ENCODE data around the gene SEC61A2.

Gene SEC61A2

DNA sequence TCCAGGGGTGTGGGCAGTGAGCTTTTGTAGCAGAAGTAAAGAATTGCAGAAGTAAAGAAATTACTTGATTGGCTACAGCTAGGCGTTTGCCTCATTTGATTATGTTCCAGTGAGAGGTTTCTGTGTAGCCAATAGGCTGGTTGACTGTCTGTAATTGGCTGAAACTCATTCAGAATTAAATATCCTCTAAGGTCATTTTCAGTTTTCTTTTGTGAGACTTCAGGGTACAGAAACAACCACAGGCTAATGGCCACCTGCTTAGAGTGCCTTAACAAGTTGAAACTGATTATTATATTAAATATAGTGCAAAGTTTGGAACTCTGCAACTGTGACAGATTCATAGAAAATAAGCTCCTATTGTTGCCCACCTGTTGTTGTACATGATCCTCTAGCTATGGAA is 10.6 kb downstream of the SEC61A2 start:
- Histone ChIP-seq H3K4me1 (ENCODE audit: insufficient read depth, low read length, poor library complexity, severe bottlenecking) (no peaks in the 10 kb centered on the region), H2AFZ (ENCODE audit: low read length) (no peak overlapping the region), H3F3A (ENCODE audit: low read depth) (no peaks in the 10 kb centered on the region; the same call in 1 of the 2 replicates), H3K4me3 (ENCODE audit: low read length, poor library complexity, severe bottlenecking) (no peak overlapping the region), H3K9me3 (ENCODE audit: insufficient read depth, low read depth, low read length) (no peaks in the 10 kb centered on the region), H3K27me3 (ENCODE audit: insufficient read depth, low read length, poor library complexity, severe bottlenecking) (no peaks in the 10 kb centered on the region), H3K36me3 (ENCODE audit: insufficient read depth, low read length) (peaks cover 36% of the 10 kb centered on the region; the same call in 1 of the 2 replicates), H3K79me2 (ENCODE audit: insufficient read depth, low read length) (no peaks in the 10 kb centered on the region), H3K9ac (ENCODE audit: low read depth, low read length, poor library complexity, severe bottlenecking) (no peak overlapping the region), H3K4me2 (ENCODE audit: low read depth, low read length, poor library complexity, severe bottlenecking) (no peak overlapping the region), H3K9me2 (replicated peaks; ENCODE audit: low read depth, low read length) (no peaks in the 10 kb centered on the region), H4K20me1 (ENCODE audit: insufficient read depth, low read length, poor library complexity, severe bottlenecking) (no peaks in the 10 kb centered on the region)
- no peak for TF ChIP-seq EZH2phosphoT487 (IDR thresholded peaks at IDR 0.05; ENCODE audit: borderline replicate concordance)
- TF ChIP-seq, protein P1, sequence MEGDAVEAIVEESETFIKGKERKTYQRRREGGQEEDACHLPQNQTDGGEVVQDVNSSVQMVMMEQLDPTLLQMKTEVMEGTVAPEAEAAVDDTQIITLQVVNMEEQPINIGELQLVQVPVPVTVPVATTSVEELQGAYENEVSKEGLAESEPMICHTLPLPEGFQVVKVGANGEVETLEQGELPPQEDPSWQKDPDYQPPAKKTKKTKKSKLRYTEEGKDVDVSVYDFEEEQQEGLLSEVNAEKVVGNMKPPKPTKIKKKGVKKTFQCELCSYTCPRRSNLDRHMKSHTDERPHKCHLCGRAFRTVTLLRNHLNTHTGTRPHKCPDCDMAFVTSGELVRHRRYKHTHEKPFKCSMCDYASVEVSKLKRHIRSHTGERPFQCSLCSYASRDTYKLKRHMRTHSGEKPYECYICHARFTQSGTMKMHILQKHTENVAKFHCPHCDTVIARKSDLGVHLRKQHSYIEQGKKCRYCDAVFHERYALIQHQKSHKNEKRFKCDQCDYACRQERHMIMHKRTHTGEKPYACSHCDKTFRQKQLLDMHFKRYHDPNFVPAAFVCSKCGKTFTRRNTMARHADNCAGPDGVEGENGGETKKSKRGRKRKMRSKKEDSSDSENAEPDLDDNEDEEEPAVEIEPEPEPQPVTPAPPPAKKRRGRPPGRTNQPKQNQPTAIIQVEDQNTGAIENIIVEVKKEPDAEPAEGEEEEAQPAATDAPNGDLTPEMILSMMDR (conservative IDR thresholded peaks at IDR 0.05; ENCODE audit: low read length) = no peak

DNA sequence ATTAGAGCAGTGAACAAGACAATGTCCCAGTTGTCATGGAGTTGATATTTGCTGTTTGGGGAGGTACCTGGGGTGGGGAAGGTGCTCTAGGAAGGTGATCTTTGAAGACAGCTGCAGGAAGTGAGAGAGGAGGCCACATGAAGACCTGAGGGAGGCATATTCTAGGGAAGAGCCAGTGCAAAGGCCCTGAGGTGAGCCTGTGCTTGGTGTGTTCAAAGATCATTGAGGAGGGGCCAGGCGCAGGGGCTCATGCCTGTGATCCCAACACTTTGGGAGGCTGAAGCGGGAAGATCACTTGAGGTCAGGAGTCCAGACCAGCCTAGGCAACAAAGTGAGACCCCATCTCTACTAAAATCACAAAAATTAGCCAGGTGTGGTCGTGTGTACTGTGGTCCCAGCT is 15.1 kb downstream of the SEC61A2 start:
- H3K79me2 ChIP-seq (ENCODE audit: insufficient read depth, low read length) = no peaks in the 10 kb centered on the region
- H3K9me3 ChIP-seq (ENCODE audit: insufficient read depth, low read depth, low read length) = no peaks in the 10 kb centered on the region
- TF ChIP-seq, protein P1 (conservative IDR thresholded peaks at IDR 0.05; ENCODE audit: low read length) = no peak
- no peak for TF ChIP-seq EZH2phosphoT487 (IDR thresholded peaks at IDR 0.05; ENCODE audit: borderline replicate concordance)
- peaks cover 32% of the 10 kb centered on the region; the same call in 1 of the 2 replicates for H3K36me3 ChIP-seq (ENCODE audit: insufficient read depth, low read length)
- H3K9me2 ChIP-seq (replicated peaks; ENCODE audit: low read depth, low read length) = no peaks in the 10 kb centered on the region
- no peak overlapping the region for H2AFZ ChIP-seq (ENCODE audit: low read length)
- no peaks in the 10 kb centered on the region for H3K4me1 ChIP-seq (ENCODE audit: insufficient read depth, low read length, poor library complexity, severe bottlenecking)
- no peak overlapping the region for H3K4me2 ChIP-seq (ENCODE audit: low read depth, low read length, poor library complexity, severe bottlenecking)
- no peak overlapping the region for H3K9ac ChIP-seq (ENCODE audit: low read depth, low read length, poor library complexity, severe bottlenecking)
- H4K20me1 ChIP-seq (ENCODE audit: insufficient read depth, low read length, poor library complexity, severe bottlenecking) = no peaks in the 10 kb centered on the region
- H3K27me3 ChIP-seq (ENCODE audit: insufficient read depth, low read length, poor library complexity, severe bottlenecking) = no peaks in the 10 kb centered on the region
- H3K4me3 ChIP-seq (ENCODE audit: low read length, poor library complexity, severe bottlenecking) = no peak overlapping the region
- no peaks in the 10 kb centered on the region for H3F3A ChIP-seq (ENCODE audit: low read depth)

DNA sequence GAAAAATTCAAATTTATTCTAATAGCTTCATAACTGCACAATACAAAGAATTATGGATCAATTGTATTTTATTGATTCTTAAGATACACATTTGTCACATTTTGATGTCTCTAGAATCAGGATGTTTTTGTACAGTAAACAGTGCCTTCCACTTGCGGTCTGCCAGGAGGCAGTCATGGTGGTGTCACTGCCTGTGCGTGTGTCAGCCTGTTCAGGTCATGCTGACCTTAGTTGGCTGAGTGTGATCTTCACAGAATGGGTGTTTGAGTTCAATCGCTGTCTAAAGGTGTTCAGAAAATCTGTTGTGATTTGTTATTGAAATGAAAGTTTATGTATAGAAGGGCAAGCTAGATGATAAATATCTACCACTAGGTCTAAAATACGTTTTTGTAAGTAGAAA is 20.7 kb downstream of the SEC61A2 start:
- TF ChIP-seq, protein P1 (conservative IDR thresholded peaks at IDR 0.05; ENCODE audit: low read length) = no peak
- no peak for TF ChIP-seq EZH2phosphoT487 (IDR thresholded peaks at IDR 0.05; ENCODE audit: borderline replicate concordance)
- no peak overlapping the region for H3K9ac ChIP-seq (ENCODE audit: low read depth, low read length, poor library complexity, severe bottlenecking)
- no peaks in the 10 kb centered on the region for H3K4me1 ChIP-seq (ENCODE audit: insufficient read depth, low read length, poor library complexity, severe bottlenecking)
- no peaks in the 10 kb centered on the region for H4K20me1 ChIP-seq (ENCODE audit: insufficient read depth, low read length, poor library complexity, severe bottlenecking)
- H3K4me3 ChIP-seq (ENCODE audit: low read length, poor library complexity, severe bottlenecking) = no peak overlapping the region
- H3F3A ChIP-seq (ENCODE audit: low read depth) = no peaks in the 10 kb centered on the region
- no peaks in the 10 kb centered on the region for H3K27me3 ChIP-seq (ENCODE audit: insufficient read depth, low read length, poor library complexity, severe bottlenecking)
- H2AFZ ChIP-seq (ENCODE audit: low read length) = no peak overlapping the region
- H3K4me2 ChIP-seq (ENCODE audit: low read depth, low read length, poor library complexity, severe bottlenecking) = no peak overlapping the region
- no peaks in the 10 kb centered on the region for H3K79me2 ChIP-seq (ENCODE audit: insufficient read depth, low read length)
- no peaks in the 10 kb centered on the region for H3K9me2 ChIP-seq (replicated peaks; ENCODE audit: low read depth, low read length)
- H3K36me3 ChIP-seq (ENCODE audit: insufficient read depth, low read length) = peaks cover 37% of the 10 kb centered on the region; the same call in 1 of the 2 replicates
- no peaks in the 10 kb centered on the region for H3K9me3 ChIP-seq (ENCODE audit: insufficient read depth, low read depth, low read length)
